WTC11 (cell line): ENCODE data around the gene BLOC1S3. TPM values are rescaled to one million over a fixed set of nuclear protein-coding genes. Genes with fewer than 3 reads are reported as not detected.

Source experiments
- ATAC-seq: fragments of 200-7000 bp; cut with Tn5 transposase; 2 replicates; pipeline ENCODE4 v1.10.0; 2021; ENCODE audit warnings: mild to moderate bottlenecking, moderate library complexity
- CTCF ChIA-PET: fragments of 300-600 bp; sonication (Branson Sonifier 250); formaldehyde crosslinking; loops from one replicate; lab custom pipeline; 2021; ENCODE audit warnings: antibody characterized with exemption; lab: Charles Lee
- POLR2A ChIA-PET: fragments of 350-600 bp; sonication (Branson Sonifier 250); formaldehyde crosslinking; loops from one replicate; lab custom pipeline; 2021; ENCODE audit warnings: antibody characterized with exemption; lab: Charles Lee
- DNase-seq: peaks from one replicate; pipeline ENCODE4 v3.0.0; 2021; ENCODE audit warnings: low spot score
- H3K27ac Mint-ChIP-seq: 2 replicates; pipeline ENCODE4 v1.8.0; 2021; ENCODE audit warnings: mixed read lengths
- H3K27me3 Mint-ChIP-seq: 2 replicates; pipeline ENCODE4 v1.8.0; 2021; ENCODE audit warnings: low read depth, mild to moderate bottlenecking, moderate library complexity, mixed read lengths
- H3K36me3 Mint-ChIP-seq: 2 replicates; pipeline ENCODE4 v1.8.0; 2021; ENCODE audit warnings: mixed read lengths
- H3K4me1 Mint-ChIP-seq: 2 replicates; pipeline ENCODE4 v1.8.0; 2022; ENCODE audit warnings: mixed read lengths
- H3K4me3 Mint-ChIP-seq: 2 replicates; pipeline ENCODE4 v1.8.0; 2021; ENCODE audit warnings: mild to moderate bottlenecking, moderate library complexity, mixed read lengths
- H3K9me3 Mint-ChIP-seq: 2 replicates; pipeline ENCODE4 v1.8.0; 2021; ENCODE audit warnings: mixed read lengths
- ARID4B ChIP-seq: sonication (generic); formaldehyde crosslinking; IDR thresholded peaks from 2 replicates; pipeline ENCODE4 v1.8.0; 2023; ENCODE audit warnings: missing genetic modification reagents, mild to moderate bottlenecking, borderline replicate concordance
- CBFB ChIP-seq: sonication (generic); formaldehyde crosslinking; IDR thresholded peaks from 2 replicates; pipeline ENCODE4 v1.8.1; 2022; ENCODE audit warnings: mild to moderate bottlenecking, low read depth, missing genetic modification reagents
- ELF4 ChIP-seq: sonication (generic); formaldehyde crosslinking; IDR thresholded peaks from 2 replicates; pipeline ENCODE4 v1.8.1; 2022; ENCODE audit warnings: low read depth, mild to moderate bottlenecking, moderate library complexity, missing genetic modification reagents
- GABPB1 ChIP-seq: sonication (generic); formaldehyde crosslinking; IDR thresholded peaks from 2 replicates; pipeline ENCODE4 v1.8.1; 2023; ENCODE audit warnings: mild to moderate bottlenecking, missing genetic modification reagents
- HMGA2 ChIP-seq: fragments of 250-450 bp; sonication (Bioruptor Pico); IDR thresholded peaks from 2 replicates; pipeline ENCODE4 v1.4.0; 2021; ENCODE audit warnings: mild to moderate bottlenecking, moderate library complexity
- MLX ChIP-seq: sonication (generic); formaldehyde crosslinking; IDR thresholded peaks from 2 replicates; pipeline ENCODE4 v1.8.1; 2023; ENCODE audit warnings: mild to moderate bottlenecking, missing genetic modification reagents, moderate library complexity
- MXD4 ChIP-seq: fragments of 250-450 bp; sonication (Bioruptor Pico); IDR thresholded peaks from 2 replicates; pipeline ENCODE4 v1.8.0; 2021; ENCODE audit warnings: mild to moderate bottlenecking, moderate library complexity, borderline replicate concordance
- NR1H2 ChIP-seq: sonication (generic); formaldehyde crosslinking; IDR thresholded peaks from 2 replicates; pipeline ENCODE4 v1.9.0; 2021; ENCODE audit warnings: mild to moderate bottlenecking, moderate library complexity, missing genetic modification reagents
- RELA ChIP-seq: sonication (generic); formaldehyde crosslinking; IDR thresholded peaks from 2 replicates; pipeline ENCODE4 v1.8.1; 2022; ENCODE audit warnings: missing genetic modification reagents, mild to moderate bottlenecking, borderline replicate concordance
- SOX15 ChIP-seq: fragments of 250-450 bp; sonication (Bioruptor Pico); IDR thresholded peaks from 2 replicates; pipeline ENCODE4 v1.9.0; 2021; ENCODE audit warnings: mild to moderate bottlenecking
- TEAD1 ChIP-seq: sonication (generic); formaldehyde crosslinking; IDR thresholded peaks from 2 replicates; pipeline ENCODE4 v1.8.0; 2022; ENCODE audit warnings: mild to moderate bottlenecking, missing genetic modification reagents
- TEAD4 ChIP-seq: sonication (generic); formaldehyde crosslinking; IDR thresholded peaks from 2 replicates; pipeline ENCODE4 v1.8.0; 2022; ENCODE audit warnings: mild to moderate bottlenecking, missing genetic modification reagents
- USF1 ChIP-seq: sonication (generic); formaldehyde crosslinking; IDR thresholded peaks from 2 replicates; pipeline ENCODE4 v1.8.0; 2022; ENCODE audit warnings: mild to moderate bottlenecking, missing genetic modification reagents
- ZBTB43 ChIP-seq: sonication (generic); formaldehyde crosslinking; IDR thresholded peaks from 2 replicates; pipeline ENCODE4 v1.8.1; 2023; ENCODE audit warnings: mild to moderate bottlenecking, missing genetic modification reagents
- ZNF121 ChIP-seq: sonication (generic); formaldehyde crosslinking; IDR thresholded peaks from 2 replicates; pipeline ENCODE4 v1.8.0; 2023; ENCODE audit warnings: missing genetic modification reagents
- ZNF138 ChIP-seq: sonication (generic); formaldehyde crosslinking; conservative IDR thresholded peaks from 2 replicates; pipeline ENCODE4 v1.8.1; 2022; ENCODE audit warnings: mild to moderate bottlenecking, moderate library complexity, missing genetic modification reagents
- ZNF263 ChIP-seq: sonication (generic); formaldehyde crosslinking; IDR thresholded peaks from 2 replicates; pipeline ENCODE4 v1.8.1; 2022; ENCODE audit warnings: low read depth, mild to moderate bottlenecking, moderate library complexity, missing genetic modification reagents
- ZNF423 ChIP-seq: fragments of 250-450 bp; sonication (Bioruptor Pico); IDR thresholded peaks from 2 replicates; pipeline ENCODE4 v2.1.2; 2022; ENCODE audit warnings: mild to moderate bottlenecking, moderate library complexity
- ZNF671 ChIP-seq: fragments of 250-450 bp; sonication (Bioruptor Pico); IDR thresholded peaks from 2 replicates; pipeline ENCODE4 v1.8.0; 2021; ENCODE audit warnings: mild to moderate bottlenecking
- total RNA-seq: library from RNA; stranded (reverse); gene quantifications from 3 replicates; pipeline ENCODE4 v1.2.3, GENCODE V29; 2021
- TF ChIP-seq, protein P1 (sequence below): sonication (generic); formaldehyde crosslinking; IDR thresholded peaks from 2 replicates; pipeline ENCODE4 v1.8.1; 2022; ENCODE audit warnings: mild to moderate bottlenecking, moderate library complexity, missing genetic modification reagents
- TF ChIP-seq, protein P2 (sequence below): fragments of 250-450 bp; sonication (Bioruptor Pico); IDR thresholded peaks from 2 replicates; pipeline ENCODE4 v1.8.0; 2021; ENCODE audit warnings: mild to moderate bottlenecking

The BLOC1S3 gene
- total RNA-seq, 1 experiment from 2014 or later, result 10.0 TPM

DNA sequence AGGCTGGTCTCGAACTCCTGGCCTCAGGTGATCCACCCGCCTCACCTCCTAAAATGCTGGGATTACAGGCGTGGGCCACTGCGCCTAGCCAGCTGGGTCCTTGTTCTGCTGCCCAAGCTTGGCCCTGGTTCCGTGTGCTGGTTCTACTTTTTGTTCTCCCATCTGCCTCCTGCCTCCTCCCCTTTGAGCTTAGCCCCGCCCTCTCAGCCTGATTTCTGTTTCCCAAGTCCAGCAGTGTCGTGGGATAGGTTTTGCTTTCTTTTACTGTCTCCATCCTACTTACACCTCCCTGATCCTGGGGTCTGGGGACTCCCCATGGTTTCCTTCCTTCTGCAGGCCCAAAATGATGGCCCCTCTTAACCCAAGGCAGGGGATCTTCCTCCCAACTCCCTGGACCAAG, 2.4 kb downstream of the BLOC1S3 start:
- CTCF ChIA-PET, result interaction anchor here (1.3 to 2.1 kb wide), 3 partner anchors 14 to 192 kb away, joined by 4 read pairs; no protein-coding TSS in a partner anchor
- POLR2A ChIA-PET, result interaction anchor here (0.9 kb wide), 1 partner anchor 33 kb away, joined by 3 read pairs; no protein-coding TSS in a partner anchor
- H3K27ac Mint-ChIP-seq, result no peak overlapping the region

GRCh38 chr19:45182758-45183157, 4.2 kb downstream of the BLOC1S3 start:
- no peak for DNase-seq
- peaks cover 8% of the 10 kb centered on the region; the same call in 1 of the 2 replicates for H3K27me3 Mint-ChIP-seq
- ATAC-seq, result no peak
- H3K4me3 Mint-ChIP-seq, result no peak overlapping the region
- H3K9me3 Mint-ChIP-seq, result no peaks in the 10 kb centered on the region
- ChIA-PET CTCF (interaction anchor here (0.8 kb wide), 1 partner anchor 39 kb away, joined by 4 read pairs; no protein-coding TSS in a partner anchor), POLR2A (interaction anchor here (0.6 kb wide), 1 partner anchor 527 kb away, joined by 3 read pairs; no protein-coding TSS in a partner anchor)
- no peak for TF ChIP-seq TEAD4 (CRISPR knock-in tag)
- no peak for TF ChIP-seq USF1 (CRISPR knock-in tag)
- no peak for TF ChIP-seq RELA (CRISPR knock-in tag)
- TF ChIP-seq, protein P1, sequence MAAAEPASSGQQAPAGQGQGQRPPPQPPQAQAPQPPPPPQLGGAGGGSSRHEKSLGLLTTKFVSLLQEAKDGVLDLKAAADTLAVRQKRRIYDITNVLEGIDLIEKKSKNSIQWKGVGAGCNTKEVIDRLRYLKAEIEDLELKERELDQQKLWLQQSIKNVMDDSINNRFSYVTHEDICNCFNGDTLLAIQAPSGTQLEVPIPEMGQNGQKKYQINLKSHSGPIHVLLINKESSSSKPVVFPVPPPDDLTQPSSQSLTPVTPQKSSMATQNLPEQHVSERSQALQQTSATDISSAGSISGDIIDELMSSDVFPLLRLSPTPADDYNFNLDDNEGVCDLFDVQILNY (CRISPR knock-in tag), result no peak
- TF ChIP-seq HMGA2 (CRISPR knock-in tag), result no peak
- TF ChIP-seq TEAD1 (CRISPR knock-in tag), result no peak
- no peak for TF ChIP-seq NR1H2 (CRISPR knock-in tag)
- no peak for TF ChIP-seq ELF4
- no peak for TF ChIP-seq ZBTB43 (CRISPR knock-in tag)
- no peak for TF ChIP-seq ZNF138 (CRISPR knock-in tag)
- TF ChIP-seq ZNF121, result no peak
- no peak for TF ChIP-seq MXD4 (CRISPR knock-in tag)
- no peak for TF ChIP-seq MLX (CRISPR knock-in tag)
- TF ChIP-seq ZNF671 (CRISPR knock-in tag), result no peak
- TF ChIP-seq ARID4B (CRISPR knock-in tag), result no peak
- no peak for TF ChIP-seq SOX15
- H3K4me1 Mint-ChIP-seq, result peaks cover 8% of the 10 kb centered on the region; the same call in 1 of the 2 replicates
- 0 out of 2 replicates have a peak overlapping the region, but pooled peaks have one; percentile 14 for H3K27ac Mint-ChIP-seq
- no peaks in the 10 kb centered on the region for H3K36me3 Mint-ChIP-seq

More for the DNA sequence above, 2.4 kb downstream of the BLOC1S3 start:
- Mint-ChIP-seq H3K9me3 (no peaks in the 10 kb centered on the region), H3K4me1 (peaks cover 8% of the 10 kb centered on the region; the same call in 1 of the 2 replicates), H3K36me3 (no peaks in the 10 kb centered on the region), H3K4me3 (peak overlapping the region; percentile 63), H3K27me3 (peaks cover 8% of the 10 kb centered on the region; the same call in 1 of the 2 replicates)
- DNase-seq (no peak), ATAC-seq (no peak)
- TF ChIP-seq, protein P2, sequence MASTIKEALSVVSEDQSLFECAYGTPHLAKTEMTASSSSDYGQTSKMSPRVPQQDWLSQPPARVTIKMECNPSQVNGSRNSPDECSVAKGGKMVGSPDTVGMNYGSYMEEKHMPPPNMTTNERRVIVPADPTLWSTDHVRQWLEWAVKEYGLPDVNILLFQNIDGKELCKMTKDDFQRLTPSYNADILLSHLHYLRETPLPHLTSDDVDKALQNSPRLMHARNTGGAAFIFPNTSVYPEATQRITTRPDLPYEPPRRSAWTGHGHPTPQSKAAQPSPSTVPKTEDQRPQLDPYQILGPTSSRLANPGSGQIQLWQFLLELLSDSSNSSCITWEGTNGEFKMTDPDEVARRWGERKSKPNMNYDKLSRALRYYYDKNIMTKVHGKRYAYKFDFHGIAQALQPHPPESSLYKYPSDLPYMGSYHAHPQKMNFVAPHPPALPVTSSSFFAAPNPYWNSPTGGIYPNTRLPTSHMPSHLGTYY (CRISPR knock-in tag), result no peak
- TF ChIP-seq, protein P1 (CRISPR knock-in tag), result no peak
- no peak for TF ChIP-seq USF1 (CRISPR knock-in tag)
- TF ChIP-seq ELF4, result no peak
- TF ChIP-seq ZNF423 (CRISPR knock-in tag), result no peak
- no peak for TF ChIP-seq ZNF121
- TF ChIP-seq ZNF263 (CRISPR knock-in tag), result no peak
- no peak for TF ChIP-seq GABPB1 (CRISPR knock-in tag)
- TF ChIP-seq CBFB, result no peak
